K562 (cell line): ENCODE data around the gene ZMIZ1. TPM values are rescaled to one million over a fixed set of nuclear protein-coding genes. Genes with fewer than 3 reads are reported as not detected.

Experiments used
- ARID1B ChIP-seq: fragments of 450-650 bp; IDR thresholded peaks from 2 replicates; pipeline ENCODE4 v1.6.1; 2016; ENCODE audit warnings: antibody characterized with exemption, mild to moderate bottlenecking, inconsistent platforms
- CREBBP ChIP-seq: IDR thresholded peaks from one replicate; pipeline ENCODE4 v1.6.1; 2012; ENCODE audit warnings: low read depth, mild to moderate bottlenecking, control low read depth, inconsistent platforms, low read length
- GATAD2A ChIP-seq: fragments of 450-650 bp; IDR thresholded peaks from 2 replicates; pipeline ENCODE4 v1.6.1; 2017
- HDAC6 ChIP-seq: IDR thresholded peaks from 2 replicates; pipeline ENCODE4 v1.6.1; 2012; ENCODE audit warnings: low read depth, mild to moderate bottlenecking, control low read depth, inconsistent platforms, low read length, moderate library complexity
- MBD2 ChIP-seq: sonication (generic); IDR thresholded peaks from 2 replicates; pipeline ENCODE4 v1.6.1; 2016; ENCODE audit warnings: low read depth, borderline replicate concordance
- NFIX ChIP-seq: fragments of 250-450 bp; sonication (Bioruptor Pico); IDR thresholded peaks from 2 replicates; pipeline ENCODE4 v1.4.0; 2020; ENCODE audit warnings: low read depth, mild to moderate bottlenecking, moderate library complexity
- NR2F6 ChIP-seq: fragments of 450-650 bp; formaldehyde crosslinking; IDR thresholded peaks from 2 replicates; pipeline ENCODE4 v1.4.0; 2020; ENCODE audit warnings: mild to moderate bottlenecking
- NUFIP1 ChIP-seq: fragments of 450-650 bp; IDR thresholded peaks from 2 replicates; pipeline ENCODE4 v1.6.1; 2018; ENCODE audit not compliant: partially characterized antibody
- SNRNP70 ChIP-seq: fragments of 200-400 bp; formaldehyde crosslinking; optimal IDR thresholded peaks from 2 replicates; pipeline ENCODE3; 2017; ENCODE audit warnings: low read depth, low read length
- TEAD4 ChIP-seq, 2 experiments: sonication (generic) in 1 of 2; formaldehyde crosslinking in 1 of 2; IDR thresholded peaks; 2 replicates each; pipeline versions ENCODE4 v1.6.1 to v1.8.0; 2012 to 2022; ENCODE audit warnings: borderline replicate concordance in 1 of 2, inconsistent platforms in 1 of 2, low read length in 1 of 2, mild to moderate bottlenecking in 1 of 2, missing genetic modification reagents in 1 of 2
- ZNF174 ChIP-seq: fragments of 250-450 bp; sonication (Bioruptor Pico); IDR thresholded peaks from 2 replicates; pipeline ENCODE4 v1.4.0; 2020; ENCODE audit warnings: mild to moderate bottlenecking
- ZNF384 ChIP-seq: IDR thresholded peaks from 2 replicates; pipeline ENCODE4 v1.6.1; 2012; ENCODE audit warnings: low read depth, low read length, improper control_type of control experiment
- ZNF668 ChIP-seq: fragments of 250-450 bp; sonication (Bioruptor Pico); IDR thresholded peaks from 2 replicates; pipeline ENCODE4 v1.8.0; 2022; ENCODE audit warnings: mild to moderate bottlenecking, inconsistent platforms
- ZNF699 ChIP-seq: fragments of 250-450 bp; sonication (Bioruptor Pico); IDR thresholded peaks from 2 replicates; pipeline ENCODE4 v1.8.0; 2021; ENCODE audit warnings: mild to moderate bottlenecking, moderate library complexity; ENCODE audit not compliant: insufficient replicate concordance
- ZNF75A ChIP-seq: fragments of 450-650 bp; formaldehyde crosslinking; IDR thresholded peaks from 2 replicates; pipeline ENCODE4 v1.4.0; 2020; ENCODE audit warnings: mild to moderate bottlenecking
- polyA plus RNA-seq, 8 experiments: library from polyadenylated mRNA; depleted of rRNA in 4 of 8; stranded (reverse) in 5 of 8; unstranded in 3 of 8; fragments of >200 nt; fragmentation: Nextera tagmentation in 2 of 8; fragmentation: Illumina TruSeq in 1 of 8; extraction: Ambion mirVana in 2 of 8; extraction: Trizol in 1 of 8; gene quantifications; 2 replicates each; pipeline versions ENCODE4 v1.2.1 to v1.2.3, GENCODE V29; 2011 to 2014; ENCODE audit warnings: inconsistent platforms in 1 of 8, missing spikeins in 1 of 8
- total RNA-seq, 7 experiments: library from RNA; depleted of rRNA in 6 of 7; stranded (reverse); fragments of >200 nt in 6 of 7; fragmentation: Illumina TruSeq in 2 of 7; extraction: Trizol in 2 of 7; gene quantifications; 2 replicates each; pipeline versions ENCODE4 v1.2.1 to v1.2.3, GENCODE V29; 2011 to 2021; ENCODE audit warnings: low replicate concordance in 1 of 7
- TF ChIP-seq, protein P1 (sequence below): fragments of 450-650 bp; IDR thresholded peaks from 2 replicates; pipeline ENCODE4 v1.6.1; 2016; ENCODE audit warnings: mild to moderate bottlenecking
- TF ChIP-seq, protein P2 (sequence below): fragments of 250-450 bp; sonication (Bioruptor Pico); IDR thresholded peaks from 2 replicates; pipeline ENCODE4 v1.4.0; 2020; ENCODE audit warnings: borderline replicate concordance
- TF ChIP-seq, protein P3 (sequence below): sonication (generic); formaldehyde crosslinking; IDR thresholded peaks from 2 replicates; pipeline ENCODE4 v1.8.1; 2023; ENCODE audit warnings: mild to moderate bottlenecking, missing genetic modification reagents

ZMIZ1 gene
- total and polyA plus RNA-seq, 9 of the 15 experiments (the other 6 are each of a cell fraction or from before 2014, with no cell fraction given): 1.0 to 37.3 (median 4.3) TPM

DNA sequence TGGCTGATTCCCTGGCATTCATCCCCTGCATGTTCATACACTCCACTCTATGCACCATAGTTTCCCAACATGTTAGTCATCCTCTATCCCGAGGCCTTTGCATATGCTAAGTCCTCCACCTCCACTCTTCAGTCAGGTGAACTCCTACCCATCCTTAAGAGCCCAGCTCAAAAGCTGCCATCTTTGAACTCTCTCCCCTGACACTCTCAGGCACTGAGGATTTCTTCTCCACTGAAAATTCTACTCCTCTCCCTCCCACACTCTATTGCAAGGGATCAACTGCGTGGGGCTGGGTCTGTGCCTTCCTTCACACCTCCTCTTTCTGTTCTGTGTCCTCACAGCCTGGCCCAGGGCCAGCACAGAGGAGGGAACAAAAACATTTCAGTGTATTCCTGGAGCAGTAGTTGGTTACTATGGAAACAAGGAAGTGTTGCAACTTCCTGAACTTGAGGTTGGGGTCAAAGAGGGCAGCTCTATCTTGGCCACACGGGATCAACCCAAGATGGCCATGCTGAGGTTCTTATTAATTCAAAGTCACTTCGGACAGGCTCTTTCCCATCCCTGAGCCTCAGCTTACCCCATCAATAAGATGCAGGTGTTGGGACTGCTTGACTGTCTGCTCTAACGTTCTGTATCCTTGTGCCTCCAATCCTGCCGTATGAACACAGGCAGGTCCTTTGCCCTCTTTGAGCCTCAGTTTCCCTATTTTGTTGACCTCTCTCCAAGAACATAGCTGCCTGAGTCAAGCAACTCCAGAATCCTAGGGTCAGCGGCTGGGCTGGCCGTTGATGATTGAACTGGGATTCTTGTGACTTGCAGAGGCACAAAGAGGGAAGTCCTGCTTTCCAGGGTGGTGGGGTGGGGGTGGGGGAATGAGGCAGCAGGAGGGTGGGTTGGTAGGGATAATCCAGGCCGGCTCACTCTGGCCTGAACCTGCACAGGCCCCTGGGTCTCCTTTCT, 15.5 kb downstream of the ZMIZ1 start (continued):
- no peak for TF ChIP-seq ZNF174
- TF ChIP-seq TEAD4 (IDR thresholded peaks at IDR 0.05; ENCODE audit: low read length): peak; percentile 59; the same call in 1 of the 2 replicates
- no peak for TF ChIP-seq TEAD4 (CRISPR knock-in tag; IDR thresholded peaks at IDR 0.05; ENCODE audit: borderline replicate concordance)
- TF ChIP-seq ZNF699: no peak
- peak; percentile 83 for TF ChIP-seq ZNF75A (CRISPR knock-in tag)
- TF ChIP-seq NUFIP1: no peak
- TF ChIP-seq, protein P1, sequence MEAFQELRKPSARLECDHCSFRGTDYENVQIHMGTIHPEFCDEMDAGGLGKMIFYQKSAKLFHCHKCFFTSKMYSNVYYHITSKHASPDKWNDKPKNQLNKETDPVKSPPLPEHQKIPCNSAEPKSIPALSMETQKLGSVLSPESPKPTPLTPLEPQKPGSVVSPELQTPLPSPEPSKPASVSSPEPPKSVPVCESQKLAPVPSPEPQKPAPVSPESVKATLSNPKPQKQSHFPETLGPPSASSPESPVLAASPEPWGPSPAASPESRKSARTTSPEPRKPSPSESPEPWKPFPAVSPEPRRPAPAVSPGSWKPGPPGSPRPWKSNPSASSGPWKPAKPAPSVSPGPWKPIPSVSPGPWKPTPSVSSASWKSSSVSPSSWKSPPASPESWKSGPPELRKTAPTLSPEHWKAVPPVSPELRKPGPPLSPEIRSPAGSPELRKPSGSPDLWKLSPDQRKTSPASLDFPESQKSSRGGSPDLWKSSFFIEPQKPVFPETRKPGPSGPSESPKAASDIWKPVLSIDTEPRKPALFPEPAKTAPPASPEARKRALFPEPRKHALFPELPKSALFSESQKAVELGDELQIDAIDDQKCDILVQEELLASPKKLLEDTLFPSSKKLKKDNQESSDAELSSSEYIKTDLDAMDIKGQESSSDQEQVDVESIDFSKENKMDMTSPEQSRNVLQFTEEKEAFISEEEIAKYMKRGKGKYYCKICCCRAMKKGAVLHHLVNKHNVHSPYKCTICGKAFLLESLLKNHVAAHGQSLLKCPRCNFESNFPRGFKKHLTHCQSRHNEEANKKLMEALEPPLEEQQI: no peak
- peak; percentile 71 for TF ChIP-seq ARID1B
- TF ChIP-seq MBD2: no peak
- TF ChIP-seq GATAD2A: no peak
- TF ChIP-seq NR2F6 (CRISPR knock-in tag): peak; percentile 80; the same call in 1 of the 2 replicates
- TF ChIP-seq ZNF384: no peak
- TF ChIP-seq CREBBP: no peak
- TF ChIP-seq, protein P2, sequence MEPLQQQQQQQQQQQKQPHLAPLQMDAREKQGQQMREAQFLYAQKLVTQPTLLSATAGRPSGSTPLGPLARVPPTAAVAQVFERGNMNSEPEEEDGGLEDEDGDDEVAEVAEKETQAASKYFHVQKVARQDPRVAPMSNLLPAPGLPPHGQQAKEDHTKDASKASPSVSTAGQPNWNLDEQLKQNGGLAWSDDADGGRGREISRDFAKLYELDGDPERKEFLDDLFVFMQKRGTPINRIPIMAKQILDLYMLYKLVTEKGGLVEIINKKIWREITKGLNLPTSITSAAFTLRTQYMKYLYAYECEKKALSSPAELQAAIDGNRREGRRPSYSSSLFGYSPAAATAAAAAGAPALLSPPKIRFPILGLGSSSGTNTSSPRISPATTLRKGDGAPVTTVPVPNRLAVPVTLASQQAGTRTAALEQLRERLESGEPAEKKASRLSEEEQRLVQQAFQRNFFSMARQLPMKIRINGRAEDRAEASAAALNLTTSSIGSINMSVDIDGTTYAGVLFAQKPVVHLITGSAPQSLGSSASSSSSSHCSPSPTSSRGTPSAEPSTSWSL: peak; percentile 97; the same call in 1 of the 2 replicates
- peak; percentile 48; the same call in 1 of the 2 replicates for TF ChIP-seq NFIX
- TF ChIP-seq, protein P3, sequence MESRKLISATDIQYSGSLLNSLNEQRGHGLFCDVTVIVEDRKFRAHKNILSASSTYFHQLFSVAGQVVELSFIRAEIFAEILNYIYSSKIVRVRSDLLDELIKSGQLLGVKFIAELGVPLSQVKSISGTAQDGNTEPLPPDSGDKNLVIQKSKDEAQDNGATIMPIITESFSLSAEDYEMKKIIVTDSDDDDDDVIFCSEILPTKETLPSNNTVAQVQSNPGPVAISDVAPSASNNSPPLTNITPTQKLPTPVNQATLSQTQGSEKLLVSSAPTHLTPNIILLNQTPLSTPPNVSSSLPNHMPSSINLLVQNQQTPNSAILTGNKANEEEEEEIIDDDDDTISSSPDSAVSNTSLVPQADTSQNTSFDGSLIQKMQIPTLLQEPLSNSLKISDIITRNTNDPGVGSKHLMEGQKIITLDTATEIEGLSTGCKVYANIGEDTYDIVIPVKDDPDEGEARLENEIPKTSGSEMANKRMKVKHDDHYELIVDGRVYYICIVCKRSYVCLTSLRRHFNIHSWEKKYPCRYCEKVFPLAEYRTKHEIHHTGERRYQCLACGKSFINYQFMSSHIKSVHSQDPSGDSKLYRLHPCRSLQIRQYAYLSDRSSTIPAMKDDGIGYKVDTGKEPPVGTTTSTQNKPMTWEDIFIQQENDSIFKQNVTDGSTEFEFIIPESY (CRISPR knock-in tag): no peak
- no peak for TF ChIP-seq SNRNP70
- peak; percentile 88 for TF ChIP-seq ZNF668 (CRISPR knock-in tag)
- no peak for TF ChIP-seq HDAC6
